Sigmoid colon (tissue), 4 donors: ENCODE data around the gene SCAMP1.

Experiments
- EP300 ChIP-seq, 4 donors: sonication (generic); formaldehyde crosslinking; IDR thresholded peaks; one replicate each; pipeline ENCODE4 v1.6.1; 2017; ENCODE audit warnings: antibody characterized with exemption in 4 of 4
- POLR2A ChIP-seq, 2 donors: fragments of 450-650 bp; IDR thresholded peaks; one replicate each; pipeline ENCODE4 v1.6.1; 2016; ENCODE audit warnings: antibody characterized with exemption in 2 of 2, mild to moderate bottlenecking in 2 of 2, moderate library complexity in 2 of 2
- POLR2AphosphoS5 ChIP-seq, 4 donors: sonication (generic); formaldehyde crosslinking; IDR thresholded peaks; one replicate each; pipeline ENCODE4 v1.6.1; 2017; ENCODE audit warnings: antibody characterized with exemption in 4 of 4
- TF ChIP-seq, protein P1 (sequence below), 4 experiments: fragments of 450-650 bp in 3 of 4; fragments of 200-600 bp in 1 of 4; IDR thresholded peaks; one replicate each; pipeline ENCODE4 v1.5.1; 2016 to 2019; ENCODE audit warnings: antibody characterized with exemption in 4 of 4, mild to moderate bottlenecking in 3 of 4, moderate library complexity in 2 of 4

DNA sequence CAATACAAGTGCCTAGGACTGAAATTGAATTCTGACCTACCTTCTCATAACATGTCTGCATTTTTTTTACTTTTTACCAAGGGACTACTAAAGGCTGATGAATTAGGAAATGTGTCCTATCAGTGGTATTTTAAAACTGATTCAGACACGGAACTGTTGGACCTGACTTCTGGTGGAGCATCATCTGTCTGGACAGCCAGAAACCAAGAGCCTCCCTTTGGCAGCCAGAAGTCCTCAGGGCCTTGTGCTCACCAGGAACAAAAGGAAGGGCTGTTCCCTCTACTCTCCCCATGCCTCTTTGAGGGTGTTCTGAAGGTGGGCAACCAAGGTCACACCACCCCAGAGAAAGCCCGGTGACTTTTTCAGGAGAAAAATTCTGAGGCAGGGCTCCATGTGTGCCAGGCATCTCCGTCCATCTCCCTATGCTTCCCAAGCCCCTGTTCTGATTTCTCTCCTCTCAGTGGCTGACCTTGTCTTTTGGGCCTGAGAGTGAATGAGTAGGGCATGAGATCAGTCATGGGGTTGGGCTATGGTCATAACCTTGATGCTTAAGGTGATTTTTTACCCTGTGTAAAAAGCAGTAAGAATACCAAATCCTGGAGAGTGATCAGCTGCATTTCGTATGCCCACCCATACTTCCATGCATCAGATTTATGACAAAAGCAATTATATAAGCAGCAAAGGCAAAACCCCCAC, 143.7 kb downstream of the SCAMP1 start:
- TF ChIP-seq, protein P1, sequence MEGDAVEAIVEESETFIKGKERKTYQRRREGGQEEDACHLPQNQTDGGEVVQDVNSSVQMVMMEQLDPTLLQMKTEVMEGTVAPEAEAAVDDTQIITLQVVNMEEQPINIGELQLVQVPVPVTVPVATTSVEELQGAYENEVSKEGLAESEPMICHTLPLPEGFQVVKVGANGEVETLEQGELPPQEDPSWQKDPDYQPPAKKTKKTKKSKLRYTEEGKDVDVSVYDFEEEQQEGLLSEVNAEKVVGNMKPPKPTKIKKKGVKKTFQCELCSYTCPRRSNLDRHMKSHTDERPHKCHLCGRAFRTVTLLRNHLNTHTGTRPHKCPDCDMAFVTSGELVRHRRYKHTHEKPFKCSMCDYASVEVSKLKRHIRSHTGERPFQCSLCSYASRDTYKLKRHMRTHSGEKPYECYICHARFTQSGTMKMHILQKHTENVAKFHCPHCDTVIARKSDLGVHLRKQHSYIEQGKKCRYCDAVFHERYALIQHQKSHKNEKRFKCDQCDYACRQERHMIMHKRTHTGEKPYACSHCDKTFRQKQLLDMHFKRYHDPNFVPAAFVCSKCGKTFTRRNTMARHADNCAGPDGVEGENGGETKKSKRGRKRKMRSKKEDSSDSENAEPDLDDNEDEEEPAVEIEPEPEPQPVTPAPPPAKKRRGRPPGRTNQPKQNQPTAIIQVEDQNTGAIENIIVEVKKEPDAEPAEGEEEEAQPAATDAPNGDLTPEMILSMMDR (IDR thresholded peaks at IDR 0.05) = no peak
- TF ChIP-seq EP300 (IDR thresholded peaks at IDR 0.05) (no peak), POLR2AphosphoS5 (IDR thresholded peaks at IDR 0.05) (no peak), POLR2A (IDR thresholded peaks at IDR 0.05) (no peak)
